HepG2 (cell line): ENCODE measurements around the gene LTB4R. TPM values are rescaled to one million over a fixed set of nuclear protein-coding genes. Genes with fewer than 3 reads are reported as not detected.

Source experiments
- ARNT2 ChIP-seq: sonication (generic); formaldehyde crosslinking; IDR thresholded peaks from 2 replicates; pipeline ENCODE4 v1.8.0; 2022; ENCODE audit warnings: mild to moderate bottlenecking, low read depth, missing genetic modification reagents, moderate library complexity
- CCDC6 ChIP-seq: sonication (generic); formaldehyde crosslinking; IDR thresholded peaks from 2 replicates; pipeline ENCODE4 v1.8.1; 2022; ENCODE audit warnings: mild to moderate bottlenecking, missing genetic modification reagents, moderate library complexity
- FOXK1 ChIP-seq: sonication (generic); formaldehyde crosslinking; IDR thresholded peaks from 2 replicates; pipeline ENCODE4 v1.4.0; 2020; ENCODE audit warnings: low read depth, missing genetic modification reagents, borderline replicate concordance
- KDM3A ChIP-seq: IDR thresholded peaks from 2 replicates; pipeline ENCODE4 v1.6.1; 2018; ENCODE audit warnings: low read depth, missing compliant biosample characterization
- KMT2A ChIP-seq: sonication (generic); formaldehyde crosslinking; IDR thresholded peaks from 2 replicates; pipeline ENCODE4 v1.4.0; 2020; ENCODE audit warnings: missing genetic modification reagents
- NR2F2 ChIP-seq: IDR thresholded peaks from 2 replicates; pipeline ENCODE4 v1.6.1; 2012; ENCODE audit warnings: low read depth, inconsistent platforms, borderline replicate concordance
- ZBTB1 ChIP-seq: sonication (generic); formaldehyde crosslinking; IDR thresholded peaks from 2 replicates; pipeline ENCODE4 v1.4.0; 2020; ENCODE audit warnings: missing genetic modification reagents, borderline replicate concordance
- ZNF136 ChIP-seq: sonication (generic); formaldehyde crosslinking; IDR thresholded peaks from 2 replicates; pipeline ENCODE4 v1.8.1; 2022; ENCODE audit warnings: low read depth, mild to moderate bottlenecking, moderate library complexity, missing genetic modification reagents
- ZNF282 ChIP-seq: fragments of 450-650 bp; IDR thresholded peaks from 2 replicates; pipeline ENCODE4 v1.6.1; 2018; ENCODE audit not compliant: partially characterized antibody
- ZNF354B ChIP-seq: sonication (generic); formaldehyde crosslinking; IDR thresholded peaks from 2 replicates; pipeline ENCODE4 v1.8.0; 2022; ENCODE audit warnings: mild to moderate bottlenecking, missing genetic modification reagents
- ZNF782 ChIP-seq: sonication (generic); formaldehyde crosslinking; IDR thresholded peaks from 2 replicates; pipeline ENCODE4 v1.4.0; 2020; ENCODE audit warnings: missing genetic modification reagents, mild to moderate bottlenecking, borderline replicate concordance
- polyA plus RNA-seq, 8 experiments: library from polyadenylated mRNA; depleted of rRNA in 3 of 8; stranded (reverse) in 7 of 8; unstranded in 1 of 8; fragments of >200 nt; fragmentation: Illumina TruSeq in 4 of 8; extraction: Trizol in 4 of 8; gene quantifications; 2 replicates each; pipeline versions ENCODE4 v1.2.1 to v1.2.3, GENCODE V29; 2011 to 2016; ENCODE audit warnings: low read depth in 4 of 8, missing spikeins in 1 of 8, mixed read lengths in 1 of 8; ENCODE audit not compliant: insufficient read depth in 1 of 8
- total RNA-seq, 5 experiments: library from RNA; depleted of rRNA; stranded (reverse); fragments of >200 nt; fragmentation: Illumina TruSeq; extraction: Trizol; gene quantifications; 2 replicates each; pipeline ENCODE4 v1.2.3, GENCODE V29; 2016; ENCODE audit warnings: low read depth in 1 of 5
- TF ChIP-seq, protein P1 (sequence below): sonication (generic); formaldehyde crosslinking; conservative IDR thresholded peaks from 2 replicates; pipeline ENCODE4 v1.4.0; 2020; ENCODE audit warnings: missing genetic modification reagents
- TF ChIP-seq, protein P2 (sequence below): sonication (generic); formaldehyde crosslinking; IDR thresholded peaks from 2 replicates; pipeline ENCODE4; 2020; ENCODE audit warnings: missing genetic modification reagents, mild to moderate bottlenecking, borderline replicate concordance
- TF ChIP-seq, protein P3 (sequence below): sonication (generic); formaldehyde crosslinking; IDR thresholded peaks from 2 replicates; pipeline ENCODE4 v1.4.0; 2020; ENCODE audit warnings: missing genetic modification reagents
- TF ChIP-seq, protein P4 (sequence below), 2 experiments: IDR thresholded peaks; 2 replicates each; pipeline ENCODE4 v1.6.1; 2011 to 2012; ENCODE audit warnings: low read length in 2 of 2, borderline replicate concordance in 1 of 2, low read depth in 1 of 2, mild to moderate bottlenecking in 1 of 2, moderate library complexity in 1 of 2

Gene LTB4R
- total and polyA plus RNA-seq, 2 of the 13 experiments (the other 11 are each of a cell fraction or from before 2014, with no cell fraction given): 3.2 to 8.2 TPM

DNA sequence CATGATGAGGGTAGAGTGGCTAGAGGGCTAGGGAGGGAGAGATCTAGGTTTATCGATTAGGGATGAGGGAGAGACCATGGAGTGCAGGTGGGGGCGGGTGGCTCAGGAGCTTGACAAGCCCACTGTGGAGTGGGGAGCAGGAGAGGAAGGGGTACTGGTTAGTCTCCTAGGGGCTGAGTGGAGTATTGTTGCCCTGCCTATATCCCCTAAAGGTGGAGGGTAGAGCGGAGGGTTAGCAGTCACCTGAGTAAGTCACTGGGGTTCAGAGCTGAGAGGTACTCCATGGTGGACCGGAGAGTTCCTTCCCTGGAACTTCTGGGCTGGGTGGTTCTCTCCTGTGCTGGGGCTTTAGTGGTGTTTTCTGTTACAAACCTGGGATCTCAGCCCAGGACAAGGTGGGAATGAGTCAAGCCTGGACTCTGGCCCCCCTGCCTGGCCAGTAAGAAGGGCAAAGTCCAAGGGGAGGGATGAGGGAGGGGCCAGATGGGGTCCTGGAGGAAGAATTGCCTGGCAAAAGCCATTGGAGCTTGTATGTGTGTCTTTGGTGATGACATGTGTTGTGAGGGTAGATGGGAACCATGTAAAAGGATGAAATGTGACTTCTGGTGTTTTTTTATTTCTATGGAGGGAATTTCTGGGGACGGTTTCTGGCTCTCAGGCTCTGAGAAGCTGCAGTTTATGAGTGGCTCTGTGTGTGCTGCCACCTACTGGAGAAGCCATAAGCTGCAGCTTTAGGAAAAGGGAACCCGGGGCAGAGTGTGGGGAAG is 3.5 kb upstream of the LTB4R start, which contains the start of gene CIDEB (continued):
- no peak for TF ChIP-seq CCDC6 (CRISPR knock-in tag)
- TF ChIP-seq NR2F2: no peak
- TF ChIP-seq ZNF282: no peak
- TF ChIP-seq, protein P1, sequence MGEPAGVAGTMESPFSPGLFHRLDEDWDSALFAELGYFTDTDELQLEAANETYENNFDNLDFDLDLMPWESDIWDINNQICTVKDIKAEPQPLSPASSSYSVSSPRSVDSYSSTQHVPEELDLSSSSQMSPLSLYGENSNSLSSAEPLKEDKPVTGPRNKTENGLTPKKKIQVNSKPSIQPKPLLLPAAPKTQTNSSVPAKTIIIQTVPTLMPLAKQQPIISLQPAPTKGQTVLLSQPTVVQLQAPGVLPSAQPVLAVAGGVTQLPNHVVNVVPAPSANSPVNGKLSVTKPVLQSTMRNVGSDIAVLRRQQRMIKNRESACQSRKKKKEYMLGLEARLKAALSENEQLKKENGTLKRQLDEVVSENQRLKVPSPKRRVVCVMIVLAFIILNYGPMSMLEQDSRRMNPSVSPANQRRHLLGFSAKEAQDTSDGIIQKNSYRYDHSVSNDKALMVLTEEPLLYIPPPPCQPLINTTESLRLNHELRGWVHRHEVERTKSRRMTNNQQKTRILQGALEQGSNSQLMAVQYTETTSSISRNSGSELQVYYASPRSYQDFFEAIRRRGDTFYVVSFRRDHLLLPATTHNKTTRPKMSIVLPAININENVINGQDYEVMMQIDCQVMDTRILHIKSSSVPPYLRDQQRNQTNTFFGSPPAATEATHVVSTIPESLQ (CRISPR knock-in tag): peak; percentile 88; the same call in 1 of the 2 replicates
- peak; percentile 87 for TF ChIP-seq KMT2A (CRISPR knock-in tag)
- peak; percentile 67; the same call in 1 of the 2 replicates for TF ChIP-seq FOXK1 (CRISPR knock-in tag)
- TF ChIP-seq, protein P2, sequence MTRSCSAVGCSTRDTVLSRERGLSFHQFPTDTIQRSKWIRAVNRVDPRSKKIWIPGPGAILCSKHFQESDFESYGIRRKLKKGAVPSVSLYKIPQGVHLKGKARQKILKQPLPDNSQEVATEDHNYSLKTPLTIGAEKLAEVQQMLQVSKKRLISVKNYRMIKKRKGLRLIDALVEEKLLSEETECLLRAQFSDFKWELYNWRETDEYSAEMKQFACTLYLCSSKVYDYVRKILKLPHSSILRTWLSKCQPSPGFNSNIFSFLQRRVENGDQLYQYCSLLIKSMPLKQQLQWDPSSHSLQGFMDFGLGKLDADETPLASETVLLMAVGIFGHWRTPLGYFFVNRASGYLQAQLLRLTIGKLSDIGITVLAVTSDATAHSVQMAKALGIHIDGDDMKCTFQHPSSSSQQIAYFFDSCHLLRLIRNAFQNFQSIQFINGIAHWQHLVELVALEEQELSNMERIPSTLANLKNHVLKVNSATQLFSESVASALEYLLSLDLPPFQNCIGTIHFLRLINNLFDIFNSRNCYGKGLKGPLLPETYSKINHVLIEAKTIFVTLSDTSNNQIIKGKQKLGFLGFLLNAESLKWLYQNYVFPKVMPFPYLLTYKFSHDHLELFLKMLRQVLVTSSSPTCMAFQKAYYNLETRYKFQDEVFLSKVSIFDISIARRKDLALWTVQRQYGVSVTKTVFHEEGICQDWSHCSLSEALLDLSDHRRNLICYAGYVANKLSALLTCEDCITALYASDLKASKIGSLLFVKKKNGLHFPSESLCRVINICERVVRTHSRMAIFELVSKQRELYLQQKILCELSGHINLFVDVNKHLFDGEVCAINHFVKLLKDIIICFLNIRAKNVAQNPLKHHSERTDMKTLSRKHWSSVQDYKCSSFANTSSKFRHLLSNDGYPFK (CRISPR knock-in tag): peak; percentile 91
- TF ChIP-seq ARNT2 (CRISPR knock-in tag): peak; percentile 91
- peak; percentile 87 for TF ChIP-seq KDM3A (CRISPR knock-in tag)
- TF ChIP-seq ZBTB1 (CRISPR knock-in tag): no peak
- peak; percentile 97 for TF ChIP-seq ZNF136
- no peak for TF ChIP-seq ZNF354B (CRISPR knock-in tag)
- TF ChIP-seq, protein P3, sequence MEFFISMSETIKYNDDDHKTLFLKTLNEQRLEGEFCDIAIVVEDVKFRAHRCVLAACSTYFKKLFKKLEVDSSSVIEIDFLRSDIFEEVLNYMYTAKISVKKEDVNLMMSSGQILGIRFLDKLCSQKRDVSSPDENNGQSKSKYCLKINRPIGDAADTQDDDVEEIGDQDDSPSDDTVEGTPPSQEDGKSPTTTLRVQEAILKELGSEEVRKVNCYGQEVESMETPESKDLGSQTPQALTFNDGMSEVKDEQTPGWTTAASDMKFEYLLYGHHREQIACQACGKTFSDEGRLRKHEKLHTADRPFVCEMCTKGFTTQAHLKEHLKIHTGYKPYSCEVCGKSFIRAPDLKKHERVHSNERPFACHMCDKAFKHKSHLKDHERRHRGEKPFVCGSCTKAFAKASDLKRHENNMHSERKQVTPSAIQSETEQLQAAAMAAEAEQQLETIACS (CRISPR knock-in tag): no peak
- TF ChIP-seq ZNF782 (CRISPR knock-in tag): 0 out of 2 replicates have a peak, but pooled peaks have one; percentile 94
- TF ChIP-seq, protein P4, sequence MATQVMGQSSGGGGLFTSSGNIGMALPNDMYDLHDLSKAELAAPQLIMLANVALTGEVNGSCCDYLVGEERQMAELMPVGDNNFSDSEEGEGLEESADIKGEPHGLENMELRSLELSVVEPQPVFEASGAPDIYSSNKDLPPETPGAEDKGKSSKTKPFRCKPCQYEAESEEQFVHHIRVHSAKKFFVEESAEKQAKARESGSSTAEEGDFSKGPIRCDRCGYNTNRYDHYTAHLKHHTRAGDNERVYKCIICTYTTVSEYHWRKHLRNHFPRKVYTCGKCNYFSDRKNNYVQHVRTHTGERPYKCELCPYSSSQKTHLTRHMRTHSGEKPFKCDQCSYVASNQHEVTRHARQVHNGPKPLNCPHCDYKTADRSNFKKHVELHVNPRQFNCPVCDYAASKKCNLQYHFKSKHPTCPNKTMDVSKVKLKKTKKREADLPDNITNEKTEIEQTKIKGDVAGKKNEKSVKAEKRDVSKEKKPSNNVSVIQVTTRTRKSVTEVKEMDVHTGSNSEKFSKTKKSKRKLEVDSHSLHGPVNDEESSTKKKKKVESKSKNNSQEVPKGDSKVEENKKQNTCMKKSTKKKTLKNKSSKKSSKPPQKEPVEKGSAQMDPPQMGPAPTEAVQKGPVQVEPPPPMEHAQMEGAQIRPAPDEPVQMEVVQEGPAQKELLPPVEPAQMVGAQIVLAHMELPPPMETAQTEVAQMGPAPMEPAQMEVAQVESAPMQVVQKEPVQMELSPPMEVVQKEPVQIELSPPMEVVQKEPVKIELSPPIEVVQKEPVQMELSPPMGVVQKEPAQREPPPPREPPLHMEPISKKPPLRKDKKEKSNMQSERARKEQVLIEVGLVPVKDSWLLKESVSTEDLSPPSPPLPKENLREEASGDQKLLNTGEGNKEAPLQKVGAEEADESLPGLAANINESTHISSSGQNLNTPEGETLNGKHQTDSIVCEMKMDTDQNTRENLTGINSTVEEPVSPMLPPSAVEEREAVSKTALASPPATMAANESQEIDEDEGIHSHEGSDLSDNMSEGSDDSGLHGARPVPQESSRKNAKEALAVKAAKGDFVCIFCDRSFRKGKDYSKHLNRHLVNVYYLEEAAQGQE (IDR thresholded peaks at IDR 0.05; ENCODE audit: borderline replicate concordance in 1 of 2, low read depth in 1 of 2, low read length in 2 of 2): peak in 1 of 2 experiments; percentile 62; a peak in 2 of 4 replicates
